G401 (cell line): ENCODE data around the gene ACIN1. TPM values are rescaled to one million over a fixed set of nuclear protein-coding genes. Genes with fewer than 3 reads are reported as not detected.
A peak's percentile ranks its signal among the peaks of the same experiment; 100 is the strongest.

Experiments used
- DNase-seq: peaks from one replicate; pipeline ENCODE4 v3.0.0-alpha.2; 2015; ENCODE audit warnings: low spot score
- in situ Hi-C: cut with HindIII; loops from 2 replicates; pipeline ENCODE4 v1.10.0; 2016; ENCODE audit warnings: low sequenced_read_pairs, mixed read lengths
- total RNA-seq: library from RNA; depleted of rRNA; stranded (reverse); fragments of >200 nt; shearing (Covaris generic); gene quantifications from 2 replicates; pipeline ENCODE4 v1.2.3, GENCODE V29; 2014; rRNA removed

ACIN1 gene, protein sequence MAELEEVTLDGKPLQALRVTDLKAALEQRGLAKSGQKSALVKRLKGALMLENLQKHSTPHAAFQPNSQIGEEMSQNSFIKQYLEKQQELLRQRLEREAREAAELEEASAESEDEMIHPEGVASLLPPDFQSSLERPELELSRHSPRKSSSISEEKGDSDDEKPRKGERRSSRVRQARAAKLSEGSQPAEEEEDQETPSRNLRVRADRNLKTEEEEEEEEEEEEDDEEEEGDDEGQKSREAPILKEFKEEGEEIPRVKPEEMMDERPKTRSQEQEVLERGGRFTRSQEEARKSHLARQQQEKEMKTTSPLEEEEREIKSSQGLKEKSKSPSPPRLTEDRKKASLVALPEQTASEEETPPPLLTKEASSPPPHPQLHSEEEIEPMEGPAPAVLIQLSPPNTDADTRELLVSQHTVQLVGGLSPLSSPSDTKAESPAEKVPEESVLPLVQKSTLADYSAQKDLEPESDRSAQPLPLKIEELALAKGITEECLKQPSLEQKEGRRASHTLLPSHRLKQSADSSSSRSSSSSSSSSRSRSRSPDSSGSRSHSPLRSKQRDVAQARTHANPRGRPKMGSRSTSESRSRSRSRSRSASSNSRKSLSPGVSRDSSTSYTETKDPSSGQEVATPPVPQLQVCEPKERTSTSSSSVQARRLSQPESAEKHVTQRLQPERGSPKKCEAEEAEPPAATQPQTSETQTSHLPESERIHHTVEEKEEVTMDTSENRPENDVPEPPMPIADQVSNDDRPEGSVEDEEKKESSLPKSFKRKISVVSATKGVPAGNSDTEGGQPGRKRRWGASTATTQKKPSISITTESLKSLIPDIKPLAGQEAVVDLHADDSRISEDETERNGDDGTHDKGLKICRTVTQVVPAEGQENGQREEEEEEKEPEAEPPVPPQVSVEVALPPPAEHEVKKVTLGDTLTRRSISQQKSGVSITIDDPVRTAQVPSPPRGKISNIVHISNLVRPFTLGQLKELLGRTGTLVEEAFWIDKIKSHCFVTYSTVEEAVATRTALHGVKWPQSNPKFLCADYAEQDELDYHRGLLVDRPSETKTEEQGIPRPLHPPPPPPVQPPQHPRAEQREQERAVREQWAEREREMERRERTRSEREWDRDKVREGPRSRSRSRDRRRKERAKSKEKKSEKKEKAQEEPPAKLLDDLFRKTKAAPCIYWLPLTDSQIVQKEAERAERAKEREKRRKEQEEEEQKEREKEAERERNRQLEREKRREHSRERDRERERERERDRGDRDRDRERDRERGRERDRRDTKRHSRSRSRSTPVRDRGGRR
- 80.3 and 95.3 TPM in 2 replicates for total RNA-seq

DNA sequence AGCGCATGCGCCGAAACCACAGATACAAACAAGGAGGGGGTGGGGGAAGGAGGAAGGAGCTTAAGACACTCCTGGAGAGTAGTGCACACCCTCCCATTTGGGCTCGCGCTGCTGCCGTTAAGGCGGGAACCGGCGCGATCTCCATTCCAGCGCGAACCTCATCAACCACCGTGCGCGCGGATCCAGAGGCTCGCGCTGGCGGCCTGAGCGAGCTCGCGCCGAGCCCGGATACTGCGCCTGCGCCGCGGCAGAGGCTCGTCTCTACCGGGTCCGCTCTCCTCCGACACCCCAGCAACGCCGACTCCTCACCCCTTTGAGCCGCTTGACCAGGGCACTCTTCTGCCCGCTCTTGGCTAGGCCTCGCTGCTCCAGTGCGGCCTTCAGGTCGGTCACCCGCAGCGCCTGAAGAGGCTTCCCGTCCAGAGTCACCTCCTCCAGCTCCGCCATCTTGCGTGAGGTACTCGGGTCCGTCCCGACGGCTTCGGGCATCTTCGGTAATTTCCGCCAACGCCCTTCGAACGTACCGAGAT, at the start of gene ACIN1:
Gene ACIN1, minus strand, starts transcription at position 471 of the 530 bp plus-strand sequence. Its CDS starts 24 bp downstream, at position 447.
- DNase-seq = peak; percentile 91

DNA sequence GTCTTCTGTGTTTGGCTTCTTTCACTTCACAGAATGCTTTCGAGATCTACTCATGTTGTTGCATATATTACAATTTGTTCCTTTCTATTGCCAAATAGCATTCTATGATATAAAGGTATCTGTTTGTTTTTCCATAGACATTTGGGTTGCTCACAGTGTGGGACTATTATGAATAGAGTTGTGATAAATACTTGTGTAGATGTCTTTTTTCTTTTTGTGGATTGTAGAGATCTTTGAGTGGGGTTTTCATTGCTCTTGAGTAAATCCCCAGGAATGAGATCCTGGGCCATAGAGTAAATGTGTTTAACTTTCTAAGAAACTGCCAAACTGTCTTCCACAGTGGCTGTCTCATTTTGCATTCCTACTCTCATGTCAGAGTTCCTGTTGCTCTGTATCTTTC, 49.0 kb upstream of the ACIN1 start:
- DNase-seq = no peak
- in situ Hi-C loops = no loop called here

More for the DNA sequence above, at the start of gene ACIN1:
- in situ Hi-C loops = no loop called here

DNA sequence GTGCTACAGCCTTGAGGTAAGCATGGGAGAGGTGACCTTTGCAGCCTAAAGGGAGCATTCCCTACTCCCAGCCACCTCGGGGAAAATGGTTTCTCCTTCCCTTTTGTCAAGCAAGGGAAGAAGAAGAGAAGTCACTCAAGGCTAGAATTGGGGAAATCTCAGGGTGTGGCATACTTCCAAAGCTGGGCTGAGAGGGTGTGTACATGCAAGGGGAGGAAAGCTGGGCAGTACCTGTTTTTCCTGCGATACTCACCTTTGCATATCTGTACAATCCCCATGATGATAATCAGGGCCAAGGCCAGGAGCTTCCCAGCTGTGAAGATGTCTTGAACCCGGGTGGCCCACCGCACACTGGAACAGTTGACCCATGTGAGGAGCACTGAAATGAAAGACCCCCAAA, 47.9 kb upstream of the ACIN1 start:
- DNase-seq = no peak
- in situ Hi-C loops = no loop called here

DNA sequence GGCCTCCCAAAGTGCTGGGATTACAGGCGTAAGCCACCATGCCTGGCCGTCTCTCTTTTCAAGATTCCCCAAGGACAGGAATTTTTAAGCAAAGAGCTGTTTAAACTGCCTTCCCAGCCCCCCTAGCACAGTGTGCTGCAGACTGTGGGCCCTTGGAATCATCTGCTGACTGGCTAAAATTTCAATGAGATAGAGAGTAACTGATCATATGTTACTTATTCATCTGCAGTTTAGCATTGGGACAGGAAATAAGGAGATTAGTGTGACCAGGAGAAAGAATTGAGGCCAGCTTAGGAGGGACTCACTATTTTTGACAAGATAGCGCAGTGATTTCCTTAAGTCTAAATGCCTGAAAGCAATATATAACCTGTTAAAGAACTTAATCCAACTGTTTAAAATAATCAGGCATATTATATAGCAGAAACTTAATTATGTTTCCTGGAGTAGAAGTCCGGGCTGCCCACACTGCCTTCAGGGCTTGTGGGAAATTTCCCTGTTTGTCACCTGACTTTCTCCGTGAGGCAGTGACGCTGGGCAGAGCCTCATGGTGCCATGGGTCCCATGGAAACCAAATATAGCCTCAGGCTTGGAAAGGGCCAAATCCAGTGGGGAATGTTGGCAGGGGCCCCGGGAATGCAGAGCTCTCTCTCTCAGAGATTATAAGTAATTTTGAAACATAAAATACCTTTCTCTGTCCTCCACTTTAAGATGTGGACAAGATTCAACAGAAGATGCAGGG, 46.9 kb upstream of the ACIN1 start:
- peak; percentile 19 for DNase-seq
- in situ Hi-C loops = no loop called here

DNA sequence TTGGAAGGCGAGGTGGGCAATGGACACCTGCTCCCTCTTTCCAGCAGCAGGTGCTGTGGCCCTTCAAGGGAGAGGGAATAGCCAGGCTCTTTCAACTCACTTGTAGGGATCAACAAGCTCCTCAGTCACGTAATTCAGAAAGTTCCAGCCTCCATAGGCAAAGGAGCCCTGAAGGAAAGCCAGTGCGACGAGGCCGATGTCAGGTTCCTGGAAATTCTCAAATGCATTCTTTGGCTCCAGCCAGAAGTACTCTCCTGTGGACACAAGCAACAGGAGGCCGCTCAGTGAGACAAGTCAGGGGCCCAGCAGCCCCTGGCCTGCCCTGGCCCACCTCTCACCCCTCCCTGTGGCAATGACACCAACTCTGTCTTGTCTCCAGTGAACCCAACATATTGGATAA, 45.4 kb upstream of the ACIN1 start:
- in situ Hi-C loops = no loop called here
- DNase-seq = no peak

DNA sequence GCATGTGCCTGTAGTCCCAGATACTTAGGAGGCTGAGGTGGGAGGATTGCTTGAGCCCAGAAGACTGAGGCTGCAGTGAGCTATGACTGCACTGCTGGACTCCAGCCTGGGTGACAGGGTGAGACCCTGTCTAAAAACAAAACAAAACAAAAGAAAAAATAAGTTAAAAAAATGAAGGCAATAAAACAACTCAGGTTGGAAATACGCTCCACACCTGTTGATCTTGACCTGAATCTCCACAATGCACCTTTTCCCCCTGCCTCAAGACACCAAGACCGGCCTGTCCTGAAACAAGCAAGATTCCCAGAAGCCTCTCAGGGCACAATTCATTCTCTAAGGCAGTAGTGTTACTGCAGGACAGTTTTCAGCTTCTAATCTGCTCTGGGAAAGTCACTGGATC, 44.9 kb upstream of the ACIN1 start:
- no peak for DNase-seq
- in situ Hi-C loops = no loop called here

DNA sequence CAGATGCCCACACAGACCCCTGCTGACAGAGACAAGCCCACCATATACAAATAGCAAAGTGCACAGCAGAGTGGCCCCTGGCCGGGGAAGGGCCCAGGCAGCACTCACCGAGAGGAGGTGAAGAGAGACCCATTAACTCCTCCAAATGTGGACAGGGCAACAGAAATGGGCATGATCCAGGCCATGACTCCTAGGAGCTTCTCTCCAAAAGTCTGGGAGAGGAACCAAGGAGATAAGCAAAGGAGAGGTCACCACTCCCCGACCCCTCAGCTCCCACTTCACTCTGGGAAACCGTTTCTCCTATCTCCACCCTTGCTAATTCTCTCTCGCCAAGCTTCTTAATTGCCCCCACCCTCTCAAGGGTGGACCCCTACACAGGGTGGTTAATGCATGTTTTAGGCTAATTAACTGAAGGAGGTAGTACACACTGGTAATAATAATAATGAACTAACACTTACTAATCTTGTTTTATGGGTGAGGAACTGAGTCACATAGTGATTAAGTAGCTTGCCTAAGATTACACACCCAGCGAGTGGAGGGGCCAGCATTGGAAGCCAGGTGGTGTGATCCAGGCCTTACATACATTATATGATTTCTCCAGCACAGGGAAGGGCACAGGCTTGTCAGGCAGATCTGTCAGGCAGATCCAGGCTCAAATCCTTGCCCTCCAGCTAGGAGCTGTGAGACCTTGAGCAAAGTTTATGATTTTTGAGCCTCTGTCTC, 43.0 kb upstream of the ACIN1 start:
- in situ Hi-C loops = no loop called here
- DNase-seq = no peak

DNA sequence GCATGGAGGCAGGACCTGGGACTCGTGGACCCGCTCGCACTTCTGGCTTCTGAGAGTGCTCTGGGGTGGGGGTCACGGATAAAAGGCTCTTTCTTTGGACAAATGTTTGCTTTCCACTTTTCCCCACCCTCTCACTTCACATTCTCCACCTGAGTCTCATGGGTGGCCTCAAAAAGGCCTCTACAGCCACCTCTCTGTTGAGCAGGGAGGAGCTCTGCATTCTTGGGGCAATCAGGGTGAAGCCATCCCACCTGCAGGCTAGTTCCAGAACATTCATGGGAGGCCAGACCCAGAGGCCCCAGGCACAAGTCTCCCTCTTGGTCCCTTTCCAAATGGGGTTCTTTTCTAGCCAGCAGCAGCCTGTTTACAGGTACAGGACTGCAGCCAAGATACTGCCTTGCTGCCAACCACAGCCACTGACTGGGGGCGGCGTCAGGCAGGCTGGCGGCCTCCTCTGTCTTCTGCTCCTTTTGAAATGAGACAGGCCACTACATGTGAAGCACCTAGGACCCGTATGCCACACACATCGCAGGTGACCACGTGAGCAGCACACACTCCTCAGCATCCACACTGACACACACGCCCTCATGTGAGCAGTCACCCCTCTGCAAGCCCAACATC, 42.4 kb upstream of the ACIN1 start:
- in situ Hi-C loops = no loop called here
- peak; percentile 63 for DNase-seq

DNA sequence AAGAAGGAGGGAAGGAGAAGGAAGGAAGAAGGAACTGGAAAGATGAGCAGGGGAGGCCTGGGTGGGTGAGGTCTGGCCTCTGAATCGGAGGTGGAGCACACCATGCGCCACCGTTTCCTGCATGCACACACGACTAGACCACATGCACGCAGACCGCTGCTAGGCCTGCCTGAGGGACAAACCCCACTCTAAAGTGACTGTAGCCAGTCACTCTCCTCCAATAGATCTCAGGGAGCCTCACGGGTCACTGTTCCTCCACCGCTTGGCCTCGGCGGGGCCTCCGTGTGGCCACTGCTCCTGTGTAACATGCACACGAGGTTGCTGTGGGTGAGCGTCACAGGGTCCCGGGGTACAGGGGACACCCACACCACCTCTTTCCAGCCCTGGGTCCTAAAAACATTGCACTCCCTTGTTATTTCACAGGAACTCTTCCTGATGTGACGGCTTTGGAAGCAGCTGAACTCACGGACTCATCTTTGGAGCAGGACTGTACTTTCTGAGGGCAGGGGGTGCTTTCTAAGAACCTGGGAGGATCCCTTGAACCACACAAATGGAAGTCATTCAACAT, 41.7 kb upstream of the ACIN1 start:
- in situ Hi-C loops = no loop called here
- DNase-seq = no peak

DNA sequence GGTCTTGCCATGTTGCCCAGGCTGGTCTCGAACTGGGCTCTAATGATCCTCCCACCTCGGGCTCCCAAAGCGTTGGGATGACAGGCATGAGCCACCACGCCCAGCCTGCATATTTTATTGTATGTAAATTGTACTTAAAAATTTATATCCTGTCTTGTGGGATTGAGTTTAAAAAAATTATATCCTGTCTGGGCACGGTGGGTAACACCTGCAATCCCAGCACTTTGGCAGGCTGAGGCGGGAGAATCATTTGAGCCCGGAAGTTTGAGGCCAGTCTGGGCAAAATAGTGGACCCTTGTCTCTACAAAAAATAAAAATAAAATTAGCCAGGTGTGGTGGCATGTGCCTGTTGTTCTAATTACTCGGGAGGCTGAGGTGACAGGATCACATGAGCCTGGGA, 38.0 kb upstream of the ACIN1 start:
- no peak for DNase-seq
- in situ Hi-C loops = no loop called here

DNA sequence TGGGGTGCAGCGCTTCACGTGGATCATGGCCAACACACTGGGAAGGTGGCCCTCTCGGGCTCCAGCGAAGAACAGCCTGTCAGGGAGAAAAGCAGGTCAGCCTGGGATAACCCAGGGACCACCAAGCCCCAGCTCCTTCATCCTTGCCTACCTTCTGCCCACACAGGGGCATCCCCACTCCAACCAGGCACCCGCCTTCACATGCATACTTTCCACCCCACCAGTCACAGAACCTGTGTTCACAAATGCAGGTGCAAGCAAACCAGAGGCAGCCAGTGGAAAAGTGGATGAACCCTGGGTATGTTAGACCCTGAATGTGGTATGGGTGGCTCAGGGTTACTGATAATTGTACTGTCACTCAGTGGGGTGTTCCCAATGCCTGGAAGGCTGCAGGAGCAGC, 36.5 kb upstream of the ACIN1 start:
- DNase-seq = no peak
- in situ Hi-C loops = no loop called here

DNA sequence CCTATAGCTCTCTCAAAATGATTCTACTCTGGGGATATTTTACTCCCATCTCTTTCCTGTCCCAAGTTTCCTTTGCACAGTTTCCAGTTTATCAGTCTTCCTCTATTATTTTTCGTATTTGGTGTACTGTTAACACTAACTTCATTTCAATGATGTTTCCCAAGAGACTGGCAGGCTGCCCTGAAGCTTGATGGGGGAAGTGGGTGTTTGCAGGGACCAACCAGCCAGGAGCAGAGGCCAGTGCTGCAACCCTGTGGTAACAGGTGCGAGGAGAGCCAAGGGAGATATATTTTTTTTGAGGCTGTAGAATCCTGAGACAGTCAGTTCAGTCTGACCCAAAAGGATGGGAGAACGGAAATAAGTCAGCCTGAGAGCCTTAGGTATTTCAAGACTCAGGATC, 35.9 kb upstream of the ACIN1 start:
- DNase-seq = no peak
- in situ Hi-C loops = no loop called here

DNA sequence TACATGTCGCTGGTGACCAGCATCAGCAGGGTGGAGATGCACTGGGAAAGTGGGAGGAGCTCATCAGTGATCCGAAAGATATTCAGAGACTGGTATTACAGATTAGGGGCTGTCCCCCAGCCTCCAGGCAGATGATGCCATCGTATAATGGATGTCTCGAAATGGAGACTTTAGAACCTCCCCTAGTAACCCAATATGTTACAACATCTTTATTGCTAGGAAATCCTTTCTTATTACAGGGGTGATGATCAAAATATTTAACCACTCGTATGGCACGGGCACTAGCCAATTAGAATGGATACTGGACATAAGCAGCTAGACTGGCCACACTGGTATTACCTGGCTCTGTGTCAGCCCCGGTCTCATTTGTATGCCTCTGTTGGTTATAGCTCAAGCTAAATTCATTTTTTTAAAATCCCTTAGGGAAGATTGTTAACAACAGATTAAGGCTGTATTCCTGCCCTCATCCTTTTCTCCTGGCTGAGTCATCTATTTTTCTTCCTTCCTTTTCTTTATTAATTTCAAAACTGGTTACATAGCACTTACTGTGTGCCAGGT, 34.9 kb upstream of the ACIN1 start:
- in situ Hi-C loops = no loop called here
- DNase-seq = no peak

DNA sequence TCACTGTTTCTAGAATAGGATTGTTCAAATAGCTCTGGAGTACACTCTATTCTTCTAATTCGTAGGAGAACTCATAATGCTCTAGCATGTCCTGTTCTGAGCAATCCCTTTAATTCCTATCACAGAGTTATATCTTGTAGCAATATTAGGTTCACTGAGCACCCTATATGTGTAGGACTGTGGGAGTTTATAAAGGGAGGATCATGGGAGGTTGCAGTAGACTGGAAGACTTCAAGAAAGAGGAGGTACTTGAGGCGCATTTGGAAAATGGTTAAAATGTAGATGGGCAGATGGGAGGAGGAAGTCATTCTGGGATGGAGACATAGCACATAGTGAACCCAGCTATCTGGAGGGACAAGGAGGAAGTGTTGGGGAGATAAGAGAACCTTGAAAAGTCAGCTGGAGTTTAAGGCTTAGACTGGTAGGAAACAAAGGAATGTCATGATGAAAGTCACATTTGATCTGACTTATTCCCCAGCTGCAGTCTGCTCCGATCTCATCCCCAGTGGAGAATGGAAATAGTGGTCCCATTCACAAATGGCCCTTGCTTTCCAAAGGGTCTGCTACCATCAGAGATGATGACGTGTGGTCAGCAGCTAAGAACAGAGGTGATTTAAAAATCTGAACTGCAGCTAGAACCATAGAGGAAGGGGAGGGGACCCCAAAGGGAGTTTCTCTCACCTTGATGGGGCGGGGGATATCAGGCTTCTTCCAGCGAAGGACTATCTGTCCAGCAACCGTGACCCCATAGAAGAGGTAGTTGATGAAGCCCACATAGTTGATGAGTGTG, 34.2 kb upstream of the ACIN1 start:
- in situ Hi-C loops = no loop called here
- DNase-seq = no peak

DNA sequence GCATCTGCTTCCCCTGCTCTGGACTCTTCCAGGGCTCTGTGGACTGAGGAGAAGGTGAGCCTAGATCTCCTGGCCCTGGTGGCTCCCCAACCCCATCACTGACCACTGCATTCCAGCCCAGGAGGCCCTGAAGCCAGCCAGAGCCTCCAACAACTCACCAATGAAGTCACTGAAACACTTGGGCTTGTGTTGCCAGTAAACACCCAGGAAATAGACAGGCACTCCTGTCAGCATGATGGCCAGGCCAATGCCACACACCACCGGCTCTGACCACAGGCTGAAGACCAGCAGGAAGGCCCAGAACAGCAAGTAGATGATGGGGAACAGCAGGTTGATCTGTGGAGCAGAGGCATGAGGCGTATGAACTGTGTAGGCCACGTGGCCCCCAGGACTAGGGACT, 32.9 kb upstream of the ACIN1 start:
- DNase-seq = no peak
- in situ Hi-C loops = no loop called here

DNA sequence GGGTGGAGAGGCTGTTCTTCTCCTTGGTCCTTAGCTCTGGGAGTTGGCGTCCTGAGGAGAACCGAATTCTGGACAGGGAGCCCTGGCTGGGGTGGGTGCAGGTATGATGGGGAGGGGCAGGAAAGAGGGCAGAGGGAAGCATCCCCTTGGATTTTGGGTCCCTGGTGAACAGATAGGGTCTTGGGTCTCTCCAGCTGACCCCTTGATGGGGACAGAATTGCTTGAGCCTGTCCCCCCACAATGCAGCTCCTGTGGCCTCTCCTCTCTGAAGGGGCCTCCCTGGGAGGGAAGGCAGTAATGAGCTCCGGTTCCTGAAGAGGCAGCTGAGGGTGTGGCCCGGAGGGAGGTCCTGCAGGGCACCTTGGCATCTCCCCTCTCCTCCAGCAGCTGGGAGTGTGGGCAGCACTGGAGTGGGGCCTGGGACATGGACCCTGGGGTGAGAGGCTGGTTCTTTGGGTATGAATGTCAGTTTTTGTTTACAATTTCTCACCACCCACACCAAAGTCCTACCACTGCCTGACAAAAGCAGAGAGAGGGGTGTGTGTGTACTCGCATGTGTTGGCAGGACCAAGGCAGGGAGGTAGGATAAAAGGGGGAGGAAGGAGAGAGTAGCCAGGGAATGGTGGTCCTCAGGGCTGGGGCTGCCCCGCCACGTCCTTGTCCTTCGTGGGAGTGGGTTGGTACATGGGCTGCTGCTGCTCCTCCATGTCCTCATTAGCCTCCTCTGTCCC, 31.8 kb upstream of the ACIN1 start:
- in situ Hi-C loops = no loop called here
- no peak for DNase-seq
